Stimulated activated effector memory CD8-positive, alpha-beta T cell treated with anti-CD3 and anti-CD28 coated beads, Interleukin-12 subunit alpha, Interleukin-12 subunit beta, amount 100 ng/mL, for 72 hours (primary cell): ENCODE data around the gene LGALS3BP.

Experiments used
- ATAC-seq: fragments of 150-1000 bp; cut with Tn5 transposase; 2 replicates; pipeline ENCODE4 v1.10.0; 2021
- DNase-seq, 2 donors: peaks; one replicate each; pipeline ENCODE4 v3.0.0; 2021 to 2022; ENCODE audit warnings: low spot score in 2 of 2
- H3K27ac Mint-ChIP-seq: one replicate; pipeline ENCODE4 v1.8.0; 2022; ENCODE audit warnings: mild to moderate bottlenecking, mixed read lengths
- H3K36me3 Mint-ChIP-seq: one replicate; pipeline ENCODE4 v1.8.0; 2022; ENCODE audit warnings: mild to moderate bottlenecking, mixed read lengths
- H3K4me1 Mint-ChIP-seq: one replicate; pipeline ENCODE4 v1.8.0; 2022; ENCODE audit warnings: mixed read lengths
- H3K4me3 Mint-ChIP-seq: one replicate; pipeline ENCODE4 v1.8.0; 2022; ENCODE audit warnings: mild to moderate bottlenecking, mixed read lengths
- H3K9me3 Mint-ChIP-seq: one replicate; pipeline ENCODE4 v1.8.0; 2022; ENCODE audit warnings: mixed read lengths

The LGALS3BP gene

GRCh38 chr17:78981010-78981888 is 1.5 kb upstream of the LGALS3BP start:
- H3K9me3 Mint-ChIP-seq = no peaks in the 10 kb centered on the region
- no peaks in the 10 kb centered on the region for H3K36me3 Mint-ChIP-seq
- DNase-seq (no peak), ATAC-seq (no peak)
- H3K27ac Mint-ChIP-seq = no peak overlapping the region
- H3K4me3 Mint-ChIP-seq = no peak overlapping the region
- H3K4me1 Mint-ChIP-seq = peaks cover 4% of the 10 kb centered on the region

GRCh38 chr17:78980624-78980972 is 875 bp upstream of the LGALS3BP start:
- ATAC-seq = no peak
- H3K27ac Mint-ChIP-seq = no peak overlapping the region
- DNase-seq = no peak
- no peaks in the 10 kb centered on the region for H3K9me3 Mint-ChIP-seq
- H3K4me1 Mint-ChIP-seq = no peaks in the 10 kb centered on the region
- H3K4me3 Mint-ChIP-seq = no peak overlapping the region
- H3K36me3 Mint-ChIP-seq = no peaks in the 10 kb centered on the region

GRCh38 chr17:78977997-78978973 is 1.4 kb downstream of the LGALS3BP start:
- no peak overlapping the region for H3K4me3 Mint-ChIP-seq
- no peak for DNase-seq
- no peak for ATAC-seq
- H3K36me3 Mint-ChIP-seq = no peaks in the 10 kb centered on the region
- H3K4me1 Mint-ChIP-seq = no peaks in the 10 kb centered on the region
- no peaks in the 10 kb centered on the region for H3K9me3 Mint-ChIP-seq
- no peak overlapping the region for H3K27ac Mint-ChIP-seq

- DNase-seq (no peak), ATAC-seq (no peak)
- no peaks in the 10 kb centered on the region for H3K9me3 Mint-ChIP-seq
- H3K4me1 Mint-ChIP-seq = no peaks in the 10 kb centered on the region
- H3K4me3 Mint-ChIP-seq = no peak overlapping the region
- no peak overlapping the region for H3K27ac Mint-ChIP-seq
- no peaks in the 10 kb centered on the region for H3K36me3 Mint-ChIP-seq
Observed at GRCh38 chr17:78977681-78977943, 2.1 kb downstream of the LGALS3BP start.

GRCh38 chr17:78976907-78977680 is 2.6 kb downstream of the LGALS3BP start:
- Mint-ChIP-seq H3K4me1 (no peaks in the 10 kb centered on the region), H3K36me3 (no peaks in the 10 kb centered on the region), H3K27ac (no peak overlapping the region), H3K9me3 (no peaks in the 10 kb centered on the region), H3K4me3 (no peak overlapping the region)
- ATAC-seq = no peak
- no peak for DNase-seq

- DNase-seq (no peak), ATAC-seq (no peak)
- no peak overlapping the region for H3K4me3 Mint-ChIP-seq
Observed at GRCh38 chr17:78974635-78975591, 4.8 kb downstream of the LGALS3BP start.

GRCh38 chr17:78973792-78974520 is 5.8 kb downstream of the LGALS3BP start:
- DNase-seq (no peak), ATAC-seq (no peak)
- H3K4me1 Mint-ChIP-seq = peaks cover 7% of the 10 kb centered on the region
- no peak overlapping the region for H3K27ac Mint-ChIP-seq
- no peaks in the 10 kb centered on the region for H3K36me3 Mint-ChIP-seq
- no peaks in the 10 kb centered on the region for H3K9me3 Mint-ChIP-seq
- H3K4me3 Mint-ChIP-seq = no peak overlapping the region

More at GRCh38 chr17:78974635-78975591, 4.8 kb downstream of the LGALS3BP start:
- H3K36me3 Mint-ChIP-seq = no peaks in the 10 kb centered on the region
- no peaks in the 10 kb centered on the region for H3K9me3 Mint-ChIP-seq
- peaks cover 7% of the 10 kb centered on the region for H3K4me1 Mint-ChIP-seq
- no peak overlapping the region for H3K27ac Mint-ChIP-seq

- no peak for ATAC-seq
- no peak overlapping the region for H3K4me3 Mint-ChIP-seq
- no peak for DNase-seq
- peaks cover 7% of the 10 kb centered on the region for H3K4me1 Mint-ChIP-seq
- no peak overlapping the region for H3K27ac Mint-ChIP-seq
- no peaks in the 10 kb centered on the region for H3K36me3 Mint-ChIP-seq
- no peaks in the 10 kb centered on the region for H3K9me3 Mint-ChIP-seq
Observed at GRCh38 chr17:78973196-78973595, 6.5 kb downstream of the LGALS3BP start.

GRCh38 chr17:78972507-78973105 is 7.1 kb downstream of the LGALS3BP start:
- Mint-ChIP-seq H3K27ac (no peak overlapping the region), H3K4me1 (peaks cover 7% of the 10 kb centered on the region), H3K9me3 (no peaks in the 10 kb centered on the region), H3K4me3 (no peak overlapping the region), H3K36me3 (no peaks in the 10 kb centered on the region)
- no peak for ATAC-seq
- no peak for DNase-seq

- DNase-seq (no peak), ATAC-seq (no peak)
- Mint-ChIP-seq H3K36me3 (no peaks in the 10 kb centered on the region), H3K4me1 (peaks cover 7% of the 10 kb centered on the region), H3K27ac (peak overlapping the region; percentile 54), H3K4me3 (no peak overlapping the region), H3K9me3 (no peaks in the 10 kb centered on the region)
Observed at GRCh38 chr17:78971756-78972506, 7.8 kb downstream of the LGALS3BP start.

GRCh38 chr17:78970834-78971755 is 8.6 kb downstream of the LGALS3BP start:
- Mint-ChIP-seq H3K27ac (peak overlapping the region; percentile 54), H3K4me3 (no peak overlapping the region)

GRCh38 chr17:78969865-78970264 is 9.9 kb downstream of the LGALS3BP start:
- peaks cover 7% of the 10 kb centered on the region for H3K4me1 Mint-ChIP-seq
- no peaks in the 10 kb centered on the region for H3K36me3 Mint-ChIP-seq
- H3K27ac Mint-ChIP-seq = no peak overlapping the region
- ATAC-seq = no peak
- H3K4me3 Mint-ChIP-seq = no peak overlapping the region
- H3K9me3 Mint-ChIP-seq = no peaks in the 10 kb centered on the region
- DNase-seq = no peak

More at GRCh38 chr17:78970834-78971755, 8.6 kb downstream of the LGALS3BP start:
- no peaks in the 10 kb centered on the region for H3K36me3 Mint-ChIP-seq
- H3K4me1 Mint-ChIP-seq = peaks cover 7% of the 10 kb centered on the region
- ATAC-seq = peak; percentile 62
- H3K9me3 Mint-ChIP-seq = no peaks in the 10 kb centered on the region
- peak; percentile 75 to 88 for DNase-seq
